ENCODE data around the gene PITPNC1. TPM values are rescaled to one million over a fixed set of nuclear protein-coding genes. Genes with fewer than 3 reads are reported as not detected.

Gene PITPNC1
- total RNA-seq, 1 experiment from 2014 or later = 6.9 TPM

DNA sequence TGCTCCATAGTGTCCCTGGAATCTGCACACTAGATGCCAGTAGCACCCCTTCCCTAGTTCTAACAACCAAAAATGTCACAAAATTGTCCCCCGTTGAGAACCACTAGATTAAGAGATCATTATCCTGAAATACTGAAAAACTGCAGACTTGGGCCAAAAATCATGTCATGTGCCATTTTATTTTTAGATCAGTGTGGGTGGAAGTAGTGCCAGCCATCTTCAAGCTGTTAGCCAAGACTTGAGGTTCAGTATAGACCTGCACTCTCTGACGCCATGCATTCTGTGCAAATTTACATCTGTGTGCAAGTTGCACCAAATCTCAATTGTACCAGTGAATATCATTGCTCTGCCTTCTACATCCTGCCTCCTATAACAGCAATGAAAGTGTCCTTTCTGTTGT is 309.2 kb downstream of the PITPNC1 start:
- intact Hi-C loops (cut with micrococcal nuclease; ENCODE audit: unreplicated experiment) = no loop called here
- Mint-ChIP-seq H3K9me3 (ENCODE audit: low read depth, unreplicated experiment) (no peaks in the 10 kb centered on the region), H3K27me3 (ENCODE audit: unreplicated experiment) (no peaks in the 10 kb centered on the region), H3K27ac (ENCODE audit: unreplicated experiment) (no peak overlapping the region), H3K36me3 (ENCODE audit: insufficient read depth, unreplicated experiment) (no peaks in the 10 kb centered on the region), H3K4me3 (ENCODE audit: low read depth, unreplicated experiment) (no peak overlapping the region), H3K4me1 (ENCODE audit: low read depth, unreplicated experiment) (no peaks in the 10 kb centered on the region)
- BruUV-seq (replicated peaks) = no TSS peak
- CTCF ChIA-PET = no interaction called here
- no peak for TF ChIP-seq CTCF (IDR thresholded peaks at IDR 0.05; ENCODE audit: unreplicated experiment)
- no peak for DNase-seq

DNA sequence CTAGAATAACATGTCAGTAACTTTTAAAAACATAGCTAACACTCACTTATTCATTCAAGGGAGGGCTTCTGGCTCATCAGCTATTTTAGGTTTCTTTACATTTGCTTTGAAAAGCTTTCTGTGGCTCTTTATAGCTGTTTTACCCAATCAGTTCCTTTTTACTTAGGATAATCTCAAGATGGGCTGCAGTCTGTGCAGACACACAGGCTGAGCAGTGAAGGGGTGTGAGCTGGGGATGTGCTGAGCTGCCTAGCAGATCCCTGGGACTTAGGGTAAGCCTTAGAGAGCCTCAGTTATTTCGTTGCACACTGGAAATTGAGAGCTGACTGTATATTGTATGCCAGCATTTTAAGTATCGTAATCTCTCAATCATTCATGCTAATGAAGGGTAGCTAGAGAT is 310.4 kb downstream of the PITPNC1 start:
- intact Hi-C loops (cut with micrococcal nuclease; ENCODE audit: unreplicated experiment) = no loop called here
- H3K4me1 Mint-ChIP-seq (ENCODE audit: low read depth, unreplicated experiment) = no peaks in the 10 kb centered on the region
- BruUV-seq (replicated peaks) = no TSS peak
- no peak overlapping the region for H3K4me3 Mint-ChIP-seq (ENCODE audit: low read depth, unreplicated experiment)
- DNase-seq = no peak
- CTCF ChIA-PET = no interaction called here
- H3K27me3 Mint-ChIP-seq (ENCODE audit: unreplicated experiment) = no peaks in the 10 kb centered on the region
- TF ChIP-seq CTCF (IDR thresholded peaks at IDR 0.05; ENCODE audit: unreplicated experiment) = no peak
- no peaks in the 10 kb centered on the region for H3K36me3 Mint-ChIP-seq (ENCODE audit: insufficient read depth, unreplicated experiment)
- no peak overlapping the region for H3K27ac Mint-ChIP-seq (ENCODE audit: unreplicated experiment)
- no peaks in the 10 kb centered on the region for H3K9me3 Mint-ChIP-seq (ENCODE audit: low read depth, unreplicated experiment)

- DNase-seq = peak; percentile 53
- BruUV-seq (replicated peaks) = no TSS peak
- no peak overlapping the region for H3K27ac Mint-ChIP-seq (ENCODE audit: unreplicated experiment)
- CTCF ChIA-PET = no interaction called here
- H3K4me1 Mint-ChIP-seq (ENCODE audit: low read depth, unreplicated experiment) = no peaks in the 10 kb centered on the region
- no peaks in the 10 kb centered on the region for H3K36me3 Mint-ChIP-seq (ENCODE audit: insufficient read depth, unreplicated experiment)
- no peaks in the 10 kb centered on the region for H3K9me3 Mint-ChIP-seq (ENCODE audit: low read depth, unreplicated experiment)
- TF ChIP-seq CTCF (IDR thresholded peaks at IDR 0.05; ENCODE audit: unreplicated experiment) = peak; percentile 65
- no peaks in the 10 kb centered on the region for H3K27me3 Mint-ChIP-seq (ENCODE audit: unreplicated experiment)
- intact Hi-C loops (cut with micrococcal nuclease; ENCODE audit: unreplicated experiment) = loop anchor here (2.0 kb wide), 1 partner anchor 315 kb away; no protein-coding TSS in a partner anchor
- no peak overlapping the region for H3K4me3 Mint-ChIP-seq (ENCODE audit: low read depth, unreplicated experiment)
These were observed 312.6 kb downstream of the PITPNC1 start for GRCh38 chr17:67689534-67690177.

DNA sequence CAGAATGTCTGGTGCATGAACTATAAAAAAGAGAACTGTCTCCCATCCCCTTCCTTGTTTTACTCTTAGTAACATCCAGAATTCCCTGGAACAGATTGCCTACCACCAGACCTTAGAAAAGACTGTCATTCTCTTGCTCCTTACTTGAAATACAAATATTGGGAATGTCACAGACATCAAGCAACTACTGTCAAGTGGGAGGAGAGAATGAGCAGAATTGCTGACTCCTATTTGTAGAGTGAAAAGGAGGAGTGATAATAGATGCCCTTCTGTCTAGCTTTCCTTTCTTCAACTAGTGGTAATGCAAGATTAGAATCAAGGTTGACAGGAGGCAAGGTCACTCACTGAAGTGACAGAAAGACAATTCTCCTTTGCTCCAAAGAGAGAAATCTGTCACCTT is 316.7 kb downstream of the PITPNC1 start:
- BruUV-seq (replicated peaks) = no TSS peak
- TF ChIP-seq CTCF (IDR thresholded peaks at IDR 0.05; ENCODE audit: unreplicated experiment) = no peak
- H3K4me3 Mint-ChIP-seq (ENCODE audit: low read depth, unreplicated experiment) = no peak overlapping the region
- intact Hi-C loops (cut with micrococcal nuclease; ENCODE audit: unreplicated experiment) = no loop called here
- no peaks in the 10 kb centered on the region for H3K36me3 Mint-ChIP-seq (ENCODE audit: insufficient read depth, unreplicated experiment)
- CTCF ChIA-PET = interaction anchor here (0.7 kb wide), 1 partner anchor 75 kb away, joined by 3 read pairs; no protein-coding TSS in a partner anchor
- no peak overlapping the region for H3K27ac Mint-ChIP-seq (ENCODE audit: unreplicated experiment)
- no peaks in the 10 kb centered on the region for H3K27me3 Mint-ChIP-seq (ENCODE audit: unreplicated experiment)
- no peaks in the 10 kb centered on the region for H3K9me3 Mint-ChIP-seq (ENCODE audit: low read depth, unreplicated experiment)
- no peak for DNase-seq
- peaks cover 8% of the 10 kb centered on the region for H3K4me1 Mint-ChIP-seq (ENCODE audit: low read depth, unreplicated experiment)

Data from Calu3 (cell line).